H9 (cell line): Measurements from ENCODE around the gene EEF1A1. TPM values are rescaled to one million over a fixed set of nuclear protein-coding genes. Genes with fewer than 3 reads are reported as not detected.

ENCODE experiments used
- DNase-seq: peaks from one replicate; pipeline ENCODE4 v3.0.0-alpha.2; 2017
- H2AFZ ChIP-seq: one replicate; pipeline ENCODE4 v1.6.1; 2013; ENCODE audit warnings: mild to moderate bottlenecking, low read length, control low read depth, moderate library complexity
- H2AK5ac ChIP-seq: 2 replicates; pipeline ENCODE4 v1.6.1; 2013; ENCODE audit warnings: low read length, control low read depth, mixed read lengths; ENCODE audit not compliant: insufficient read length
- H2BK120ac ChIP-seq: one replicate; pipeline ENCODE4 v1.6.1; 2013; ENCODE audit warnings: low read depth, mild to moderate bottlenecking, low read length, control low read depth, inconsistent platforms; ENCODE audit not compliant: poor library complexity, severe bottlenecking
- H2BK12ac ChIP-seq: 2 replicates; pipeline ENCODE4 v1.6.1; 2013; ENCODE audit warnings: low read length, control low read depth, mixed read lengths, low read depth; ENCODE audit not compliant: insufficient read length
- H2BK15ac ChIP-seq: 2 replicates; pipeline ENCODE4 v1.6.1; 2013; ENCODE audit warnings: low read depth, low read length, control low read depth
- H2BK20ac ChIP-seq: one replicate; pipeline ENCODE4 v1.6.1; 2013; ENCODE audit warnings: low read depth, mild to moderate bottlenecking, low read length, control low read depth, inconsistent platforms; ENCODE audit not compliant: poor library complexity, severe bottlenecking
- H2BK5ac ChIP-seq: 2 replicates; pipeline ENCODE4 v1.6.1; 2013; ENCODE audit warnings: low read length, control low read depth, mixed read lengths; ENCODE audit not compliant: insufficient read length
- H3K14ac ChIP-seq: 2 replicates; pipeline ENCODE4 v1.6.1; 2013; ENCODE audit warnings: low read length, control low read depth; ENCODE audit not compliant: insufficient read depth
- H3K18ac ChIP-seq: 2 replicates; pipeline ENCODE4 v1.6.1; 2013; ENCODE audit warnings: low read depth, mild to moderate bottlenecking, mixed read lengths, low read length, control low read depth; ENCODE audit not compliant: insufficient read length
- H3K23ac ChIP-seq: 2 replicates; pipeline ENCODE4 v1.6.1; 2013; ENCODE audit warnings: low read length, control low read depth, mixed read lengths, low read depth; ENCODE audit not compliant: insufficient read length
- H3K23me2 ChIP-seq: 2 replicates; pipeline ENCODE4 v1.6.1; 2013; ENCODE audit warnings: low read depth, mild to moderate bottlenecking, mixed read lengths, low read length, control low read depth; ENCODE audit not compliant: insufficient read length, poor library complexity, severe bottlenecking
- H3K27ac ChIP-seq: 2 replicates; pipeline ENCODE4 v1.5.1; 2013; ENCODE audit warnings: low read length, control low read depth, mixed read lengths, low read depth; ENCODE audit not compliant: insufficient read length
- H3K27me3 ChIP-seq: 2 replicates; pipeline ENCODE4 v1.6.1; 2013; ENCODE audit warnings: low read length, control low read depth, inconsistent platforms; ENCODE audit not compliant: insufficient read depth
- H3K4ac ChIP-seq: 2 replicates; pipeline ENCODE4 v1.6.1; 2013; ENCODE audit warnings: low read depth, mild to moderate bottlenecking, control low read depth, inconsistent platforms, low read length, moderate library complexity
- H3K4me1 ChIP-seq: 2 replicates; pipeline ENCODE4 v1.6.1; 2013; ENCODE audit warnings: low read length, control low read depth, inconsistent platforms; ENCODE audit not compliant: insufficient read depth
- H3K4me2 ChIP-seq: 2 replicates; pipeline ENCODE4 v1.6.1; 2013; ENCODE audit warnings: low read length, control low read depth, mixed read lengths; ENCODE audit not compliant: insufficient read length, insufficient read depth
- H3K56ac ChIP-seq: 2 replicates; pipeline ENCODE4 v1.6.1; 2013; ENCODE audit warnings: low read depth, mild to moderate bottlenecking, mixed read lengths, low read length, control low read depth; ENCODE audit not compliant: insufficient read length
- H3K79me1 ChIP-seq: 2 replicates; pipeline ENCODE4 v1.6.1; 2013; ENCODE audit warnings: low read depth, mild to moderate bottlenecking, moderate library complexity, low read length, control low read depth, inconsistent platforms; ENCODE audit not compliant: insufficient read depth, poor library complexity, severe bottlenecking
- H3K79me2 ChIP-seq: 2 replicates; pipeline ENCODE4 v1.6.1; 2013; ENCODE audit warnings: low read length, control low read depth, inconsistent platforms; ENCODE audit not compliant: insufficient read depth
- H3K9ac ChIP-seq: 2 replicates; pipeline ENCODE4 v1.6.1; 2013; ENCODE audit warnings: low read length, control low read depth, mixed read lengths; ENCODE audit not compliant: insufficient read length; ENCODE audit errors: extremely low read depth
- H3K9me3 ChIP-seq: one replicate; pipeline ENCODE4 v1.6.1; 2013; ENCODE audit warnings: low read depth, low read length, inconsistent platforms; ENCODE audit not compliant: control insufficient read depth
- H3T11ph ChIP-seq: one replicate; pipeline ENCODE4 v1.6.1; 2013; ENCODE audit warnings: mild to moderate bottlenecking, low read length, control low read depth, inconsistent platforms
- H4K20me1 ChIP-seq: one replicate; pipeline ENCODE4 v1.6.1; 2013; ENCODE audit not compliant: control insufficient read depth, insufficient read length, insufficient read depth
- H4K5ac ChIP-seq: 2 replicates; pipeline ENCODE4 v1.6.1; 2013; ENCODE audit warnings: low read depth, mild to moderate bottlenecking, mixed read lengths, low read length, control low read depth; ENCODE audit not compliant: insufficient read length
- H4K8ac ChIP-seq: replicated peaks from 2 replicates; pipeline ENCODE4 v1.6.1; 2013; ENCODE audit warnings: low read length, control low read depth, mixed read lengths, low read depth; ENCODE audit not compliant: insufficient read length
- H4K91ac ChIP-seq: 2 replicates; pipeline ENCODE4 v1.6.1; 2013; ENCODE audit warnings: low read depth, mild to moderate bottlenecking, moderate library complexity, mixed read lengths, low read length, control low read depth; ENCODE audit not compliant: insufficient read length
- H3K27ac Mint-ChIP-seq, 3 experiments: 2 replicates in 2 of 3; 3 replicates in 1 of 3; pipeline ENCODE4 v1.8.0; 2020 to 2021; ENCODE audit warnings: mixed read lengths in 3 of 3, mild to moderate bottlenecking in 1 of 3, moderate library complexity in 1 of 3
- H3K27me3 Mint-ChIP-seq: 2 replicates; pipeline ENCODE4 v1.8.0; 2021; ENCODE audit warnings: low read depth, mild to moderate bottlenecking, moderate library complexity, mixed read lengths
- H3K36me3 Mint-ChIP-seq, 3 experiments: 2 replicates in 2 of 3; 3 replicates in 1 of 3; pipeline ENCODE4 v1.8.0; 2020 to 2021; ENCODE audit warnings: low read depth in 3 of 3, mixed read lengths in 3 of 3; ENCODE audit not compliant: insufficient read depth in 1 of 3
- H3K4me1 Mint-ChIP-seq, 2 experiments: 2 replicates each; pipeline ENCODE4 v1.8.0; 2020; ENCODE audit warnings: mixed read lengths in 2 of 2
- H3K4me3 Mint-ChIP-seq, 2 experiments: 2 replicates in 1 of 2; 3 replicates in 1 of 2; pipeline ENCODE4 v1.8.0; 2020 to 2021; ENCODE audit warnings: mild to moderate bottlenecking in 2 of 2, mixed read lengths in 2 of 2, moderate library complexity in 1 of 2
- H3K9me3 Mint-ChIP-seq, 2 experiments: 2 replicates in 1 of 2; 3 replicates in 1 of 2; pipeline ENCODE4 v1.8.0; 2020; ENCODE audit warnings: mild to moderate bottlenecking in 2 of 2, mixed read lengths in 2 of 2, moderate library complexity in 1 of 2
- WGBS: extraction: QIAGEN DNeasy Blood & Tissue Kit; methylation state at CpG from one replicate; pipeline ENCODE4 v1.1.7; 2013; ENCODE audit warnings: missing lambda C conversion rate, low lambda C conversion rate, mixed read lengths; ENCODE audit not compliant: insufficient read length; ENCODE audit errors: extremely low coverage; 5-methylcytosine and 5-hydroxymethylcytosine counted together
- total RNA-seq: library from RNA; stranded (reverse); gene quantifications from 2 replicates; pipeline ENCODE4 v1.2.1, GENCODE V29; 2021
- TF ChIP-seq, protein P1 (sequence below): fragments of 200-600 bp; sonication (generic); conservative IDR thresholded peaks from 3 replicates; pipeline ENCODE4 v1.8.0; 2021; ENCODE audit warnings: antibody characterized with exemption, mild to moderate bottlenecking

EEF1A1 gene
- total RNA-seq, 1 experiment from 2014 or later = 13,057 TPM

DNA sequence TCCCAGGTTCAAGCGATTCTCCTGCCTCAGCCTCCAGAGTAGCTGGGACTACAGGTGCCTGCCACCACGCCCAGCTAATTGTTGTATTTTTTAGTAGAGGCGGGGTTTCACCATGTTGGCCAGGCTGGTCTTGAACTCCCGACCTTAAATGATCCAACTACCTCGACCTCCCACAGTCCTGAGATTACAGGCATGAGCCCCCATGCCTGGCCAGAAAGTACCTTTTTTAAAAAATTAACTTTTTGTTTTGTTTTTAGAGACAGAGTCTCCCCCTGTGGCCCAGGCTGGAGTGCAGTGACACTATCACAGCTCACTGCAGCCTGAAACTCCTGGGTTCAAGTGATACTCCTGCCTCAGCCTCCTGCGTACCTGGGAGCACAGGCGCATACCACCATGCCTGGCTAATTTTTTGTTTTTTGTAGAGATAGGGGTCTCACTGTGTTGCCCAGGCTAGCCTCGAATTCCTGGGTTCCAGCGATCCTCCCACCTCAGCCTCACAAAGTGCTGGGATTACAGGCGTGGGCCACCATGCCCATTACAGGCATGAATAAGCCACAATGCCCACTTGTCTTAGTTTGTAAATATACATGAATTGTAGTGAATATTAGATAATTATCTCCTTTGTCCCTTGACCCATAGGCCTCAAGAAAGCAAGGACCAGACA is 17.4 kb upstream of the EEF1A1 start:
- Histone ChIP-seq H3T11ph (no peak overlapping the region), H3K4ac (no peak overlapping the region), H4K8ac (no peak overlapping the region), H2BK5ac (no peak overlapping the region), H3K79me2 (no peaks in the 10 kb centered on the region), H3K23me2 (no peaks in the 10 kb centered on the region), H2AK5ac (no peak overlapping the region), H2BK12ac (no peak overlapping the region), H3K23ac (no peak overlapping the region), H3K79me1 (no peaks in the 10 kb centered on the region), H3K14ac (no peak overlapping the region), H3K9me3 (no peaks in the 10 kb centered on the region), H4K5ac (no peak overlapping the region), H2BK20ac (no peak overlapping the region), H2AFZ (no peak overlapping the region), H3K27me3 (no peaks in the 10 kb centered on the region), H3K56ac (no peak overlapping the region), H3K4me1 (no peaks in the 10 kb centered on the region), H3K27ac (no peak overlapping the region), H4K91ac (no peak overlapping the region), H3K18ac (no peak overlapping the region), H3K9ac (no peak overlapping the region), H3K4me2 (no peak overlapping the region), H4K20me1 (no peaks in the 10 kb centered on the region), H2BK15ac (no peak overlapping the region), H2BK120ac (no peak overlapping the region)
- no peaks in the 10 kb centered on the region for H3K4me1 Mint-ChIP-seq
- H3K27me3 Mint-ChIP-seq = no peaks in the 10 kb centered on the region
- no peaks in the 10 kb centered on the region for H3K36me3 Mint-ChIP-seq
- no peak overlapping the region for H3K27ac Mint-ChIP-seq
- TF ChIP-seq, protein P1, sequence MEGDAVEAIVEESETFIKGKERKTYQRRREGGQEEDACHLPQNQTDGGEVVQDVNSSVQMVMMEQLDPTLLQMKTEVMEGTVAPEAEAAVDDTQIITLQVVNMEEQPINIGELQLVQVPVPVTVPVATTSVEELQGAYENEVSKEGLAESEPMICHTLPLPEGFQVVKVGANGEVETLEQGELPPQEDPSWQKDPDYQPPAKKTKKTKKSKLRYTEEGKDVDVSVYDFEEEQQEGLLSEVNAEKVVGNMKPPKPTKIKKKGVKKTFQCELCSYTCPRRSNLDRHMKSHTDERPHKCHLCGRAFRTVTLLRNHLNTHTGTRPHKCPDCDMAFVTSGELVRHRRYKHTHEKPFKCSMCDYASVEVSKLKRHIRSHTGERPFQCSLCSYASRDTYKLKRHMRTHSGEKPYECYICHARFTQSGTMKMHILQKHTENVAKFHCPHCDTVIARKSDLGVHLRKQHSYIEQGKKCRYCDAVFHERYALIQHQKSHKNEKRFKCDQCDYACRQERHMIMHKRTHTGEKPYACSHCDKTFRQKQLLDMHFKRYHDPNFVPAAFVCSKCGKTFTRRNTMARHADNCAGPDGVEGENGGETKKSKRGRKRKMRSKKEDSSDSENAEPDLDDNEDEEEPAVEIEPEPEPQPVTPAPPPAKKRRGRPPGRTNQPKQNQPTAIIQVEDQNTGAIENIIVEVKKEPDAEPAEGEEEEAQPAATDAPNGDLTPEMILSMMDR = no peak
- no peak for DNase-seq
- H3K9me3 Mint-ChIP-seq = no peaks in the 10 kb centered on the region
- H3K4me3 Mint-ChIP-seq = no peak overlapping the region
- no CpG with 5 or more reads among the region's 10 CpGs for WGBS
